PFSK-1 (cell line): ENCODE data around the gene SASH3.

Source experiments
- POLR2AphosphoS5 ChIP-seq: IDR thresholded peaks from 2 replicates; pipeline ENCODE4 v1.6.1; 2012; ENCODE audit warnings: low read depth, mild to moderate bottlenecking, control low read depth, low read length, moderate library complexity
- SIN3A ChIP-seq: IDR thresholded peaks from 2 replicates; pipeline ENCODE4 v1.6.1; 2012; ENCODE audit warnings: mild to moderate bottlenecking, low read length, moderate library complexity, borderline replicate concordance; ENCODE audit not compliant: insufficient read depth
- TAF1 ChIP-seq: IDR thresholded peaks from 2 replicates; pipeline ENCODE4 v1.6.1; 2012; ENCODE audit warnings: low read length, control low read depth, borderline replicate concordance; ENCODE audit not compliant: insufficient read depth
- TF ChIP-seq, protein P1 (sequence below), 2 experiments: IDR thresholded peaks; 2 replicates each; pipeline versions ENCODE4 v1.6.1 to v1.8.0; 2011 to 2012; ENCODE audit warnings: low read depth in 2 of 2, low read length in 2 of 2, control low read depth in 1 of 2, inconsistent platforms in 1 of 2, mild to moderate bottlenecking in 1 of 2, moderate library complexity in 1 of 2; ENCODE audit not compliant: insufficient read depth in 1 of 2

DNA sequence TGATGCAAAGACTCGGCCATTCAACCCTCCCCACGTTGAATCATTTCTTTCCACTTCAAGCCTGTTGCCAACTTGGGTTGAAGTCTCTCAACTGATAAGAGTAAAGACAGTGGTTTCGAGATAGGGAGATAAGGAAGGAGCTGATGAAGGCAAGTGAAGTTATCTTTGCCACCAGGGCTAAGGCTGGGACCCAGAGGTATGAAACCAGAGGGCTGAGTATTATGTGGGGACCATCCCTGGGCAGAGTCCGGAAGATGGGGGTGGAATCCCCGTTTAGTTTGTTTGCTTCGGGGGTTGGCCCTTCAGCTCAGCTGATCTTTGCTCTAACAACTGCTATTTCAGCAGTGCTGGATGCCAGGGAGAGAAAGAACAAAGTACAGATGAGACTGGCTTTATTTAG is 43.3 kb upstream of the SASH3 start:
- TF ChIP-seq POLR2AphosphoS5 (no peak), TAF1 (no peak), SIN3A (no peak)
- TF ChIP-seq, protein P1, sequence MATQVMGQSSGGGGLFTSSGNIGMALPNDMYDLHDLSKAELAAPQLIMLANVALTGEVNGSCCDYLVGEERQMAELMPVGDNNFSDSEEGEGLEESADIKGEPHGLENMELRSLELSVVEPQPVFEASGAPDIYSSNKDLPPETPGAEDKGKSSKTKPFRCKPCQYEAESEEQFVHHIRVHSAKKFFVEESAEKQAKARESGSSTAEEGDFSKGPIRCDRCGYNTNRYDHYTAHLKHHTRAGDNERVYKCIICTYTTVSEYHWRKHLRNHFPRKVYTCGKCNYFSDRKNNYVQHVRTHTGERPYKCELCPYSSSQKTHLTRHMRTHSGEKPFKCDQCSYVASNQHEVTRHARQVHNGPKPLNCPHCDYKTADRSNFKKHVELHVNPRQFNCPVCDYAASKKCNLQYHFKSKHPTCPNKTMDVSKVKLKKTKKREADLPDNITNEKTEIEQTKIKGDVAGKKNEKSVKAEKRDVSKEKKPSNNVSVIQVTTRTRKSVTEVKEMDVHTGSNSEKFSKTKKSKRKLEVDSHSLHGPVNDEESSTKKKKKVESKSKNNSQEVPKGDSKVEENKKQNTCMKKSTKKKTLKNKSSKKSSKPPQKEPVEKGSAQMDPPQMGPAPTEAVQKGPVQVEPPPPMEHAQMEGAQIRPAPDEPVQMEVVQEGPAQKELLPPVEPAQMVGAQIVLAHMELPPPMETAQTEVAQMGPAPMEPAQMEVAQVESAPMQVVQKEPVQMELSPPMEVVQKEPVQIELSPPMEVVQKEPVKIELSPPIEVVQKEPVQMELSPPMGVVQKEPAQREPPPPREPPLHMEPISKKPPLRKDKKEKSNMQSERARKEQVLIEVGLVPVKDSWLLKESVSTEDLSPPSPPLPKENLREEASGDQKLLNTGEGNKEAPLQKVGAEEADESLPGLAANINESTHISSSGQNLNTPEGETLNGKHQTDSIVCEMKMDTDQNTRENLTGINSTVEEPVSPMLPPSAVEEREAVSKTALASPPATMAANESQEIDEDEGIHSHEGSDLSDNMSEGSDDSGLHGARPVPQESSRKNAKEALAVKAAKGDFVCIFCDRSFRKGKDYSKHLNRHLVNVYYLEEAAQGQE (IDR thresholded peaks at IDR 0.05; ENCODE audit: insufficient read depth in 1 of 2, low read depth in 2 of 2, low read length in 2 of 2) = no peak
